Activated CD8-positive, alpha-beta memory T cell treated with anti-CD3 and anti-CD28 coated beads, Interleukin-2, amount 50 U/mL, for 1 hour (primary cell): ENCODE data around the gene UFD1.

Source experiments
- DNase-seq: peaks from one replicate; pipeline ENCODE4 v3.0.0-alpha.2; 2020; ENCODE audit errors: extremely low read depth

Gene UFD1

GRCh38 chr22:19496324-19496630 is 17.3 kb upstream of the UFD1 start:
- no peak for DNase-seq

GRCh38 chr22:19495562-19496323 is 16.8 kb upstream of the UFD1 start:
- no peak for DNase-seq

GRCh38 chr22:19494676-19495173 is 15.7 kb upstream of the UFD1 start:
- no peak for DNase-seq

GRCh38 chr22:19494001-19494560 is 15.1 kb upstream of the UFD1 start:
- DNase-seq: no peak

GRCh38 chr22:19492504-19493174 is 13.6 kb upstream of the UFD1 start:
- DNase-seq: no peak

GRCh38 chr22:19490628-19491230 is 11.7 kb upstream of the UFD1 start:
- DNase-seq: no peak

GRCh38 chr22:19488884-19489843 is 10.2 kb upstream of the UFD1 start:
- DNase-seq: no peak

GRCh38 chr22:19488285-19488684 is 9.3 kb upstream of the UFD1 start:
- DNase-seq: no peak

GRCh38 chr22:19483481-19484244 is 4.7 kb upstream of the UFD1 start:
- no peak for DNase-seq

GRCh38 chr22:19482297-19482696 is 3.3 kb upstream of the UFD1 start:
- no peak for DNase-seq

- DNase-seq: no peak
Measured at GRCh38 chr22:19480789-19481188, 1.8 kb upstream of the UFD1 start.

- DNase-seq: no peak
Measured at GRCh38 chr22:19480173-19480568, 1.2 kb upstream of the UFD1 start.

GRCh38 chr22:19479355-19480172 is 571 bp upstream of the UFD1 start, which contains the start of gene CDC45:
Gene CDC45, plus strand, starts transcription at chr22:19479920. Its CDS starts 49 bp downstream, at chr22:19479969.
- DNase-seq: peak; percentile 90

GRCh38 chr22:19478045-19478900 is 720 bp downstream of the UFD1 start:
- no peak for DNase-seq

GRCh38 chr22:19477321-19478044 is 1.5 kb downstream of the UFD1 start:
- DNase-seq: no peak

GRCh38 chr22:19476023-19476422 is 3.0 kb downstream of the UFD1 start:
- no peak for DNase-seq

GRCh38 chr22:19473578-19473977 is 5.4 kb downstream of the UFD1 start:
- no peak for DNase-seq

GRCh38 chr22:19472233-19472632 is 6.8 kb downstream of the UFD1 start:
- DNase-seq: no peak
